ENCODE results near the gene AATK. TPM values are rescaled to one million over a fixed set of nuclear protein-coding genes. Genes with fewer than 3 reads are reported as not detected.

AATK gene
- total and polyA plus RNA-seq, 12 donors, result 0.73 to 23.3 (median 9.9) TPM

DNA sequence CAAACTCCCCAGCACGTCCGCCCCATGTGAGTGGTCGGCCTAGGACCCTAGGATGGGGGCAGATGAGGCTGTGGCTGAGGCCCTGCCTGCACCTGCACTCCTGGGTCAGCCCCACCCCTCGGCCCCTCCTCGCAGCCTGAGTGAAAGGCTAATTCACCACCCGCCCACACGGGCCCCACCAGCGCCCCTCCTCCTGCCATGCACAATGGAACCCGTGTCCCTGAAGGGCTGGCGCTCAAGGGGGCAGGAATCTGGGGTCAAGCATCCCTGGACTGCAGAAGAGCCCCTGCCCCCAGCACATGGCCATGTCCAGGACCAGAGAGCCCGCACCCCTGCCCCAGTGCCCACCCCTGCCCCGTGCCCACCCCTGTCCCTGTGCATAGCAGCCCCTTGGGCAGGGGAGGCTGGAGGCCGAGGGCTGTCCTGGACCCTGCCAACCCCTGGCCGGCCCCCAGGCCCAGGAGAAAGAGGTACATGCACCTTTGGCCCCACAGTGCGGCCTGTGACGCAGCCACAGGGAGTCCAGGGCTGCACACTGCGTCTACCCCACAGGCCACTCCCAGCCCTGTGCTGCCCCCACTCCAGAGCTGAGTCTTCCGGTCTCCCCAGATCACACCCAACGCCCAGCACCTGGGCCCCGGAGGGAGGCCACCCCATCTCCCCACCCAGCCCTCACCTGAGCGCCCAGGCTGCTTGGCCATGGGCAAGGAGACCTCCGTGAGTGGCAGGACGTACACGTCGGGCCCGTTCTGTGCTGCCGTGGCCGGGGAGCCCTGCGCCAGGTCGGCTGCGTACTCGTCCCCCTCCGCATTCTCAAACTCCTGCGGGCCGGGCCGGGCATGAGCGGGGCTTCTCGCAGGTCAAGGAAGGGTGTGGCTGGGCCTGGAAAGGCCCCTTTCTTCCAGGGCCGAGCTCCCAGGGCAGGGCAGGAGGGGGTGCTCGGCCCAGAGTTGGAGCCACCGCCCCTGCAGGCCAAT is 35.3 kb downstream of the AATK start:
- H3K4me1 ChIP-seq (replicated peaks in 1 of 2), result no peaks in the 10 kb centered on the region
- H3K9me3 ChIP-seq (replicated peaks in 1 of 3), result no peaks in the 10 kb centered on the region
- no peak for DNase-seq
- H3K27ac ChIP-seq, result no peak overlapping the region
- no peak overlapping the region for H3K4me3 ChIP-seq
- H3K36me3 ChIP-seq (replicated peaks in 1 of 2), result no peaks in the 10 kb centered on the region
- 83 to 90% (median 89%) methylated on average over 10 to 41 of the region's 41 CpGs for WGBS, 4 donors
- TF ChIP-seq, protein P1, sequence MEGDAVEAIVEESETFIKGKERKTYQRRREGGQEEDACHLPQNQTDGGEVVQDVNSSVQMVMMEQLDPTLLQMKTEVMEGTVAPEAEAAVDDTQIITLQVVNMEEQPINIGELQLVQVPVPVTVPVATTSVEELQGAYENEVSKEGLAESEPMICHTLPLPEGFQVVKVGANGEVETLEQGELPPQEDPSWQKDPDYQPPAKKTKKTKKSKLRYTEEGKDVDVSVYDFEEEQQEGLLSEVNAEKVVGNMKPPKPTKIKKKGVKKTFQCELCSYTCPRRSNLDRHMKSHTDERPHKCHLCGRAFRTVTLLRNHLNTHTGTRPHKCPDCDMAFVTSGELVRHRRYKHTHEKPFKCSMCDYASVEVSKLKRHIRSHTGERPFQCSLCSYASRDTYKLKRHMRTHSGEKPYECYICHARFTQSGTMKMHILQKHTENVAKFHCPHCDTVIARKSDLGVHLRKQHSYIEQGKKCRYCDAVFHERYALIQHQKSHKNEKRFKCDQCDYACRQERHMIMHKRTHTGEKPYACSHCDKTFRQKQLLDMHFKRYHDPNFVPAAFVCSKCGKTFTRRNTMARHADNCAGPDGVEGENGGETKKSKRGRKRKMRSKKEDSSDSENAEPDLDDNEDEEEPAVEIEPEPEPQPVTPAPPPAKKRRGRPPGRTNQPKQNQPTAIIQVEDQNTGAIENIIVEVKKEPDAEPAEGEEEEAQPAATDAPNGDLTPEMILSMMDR (IDR thresholded peaks at IDR 0.05), result no peak
- TF ChIP-seq POLR2A (IDR thresholded peaks at IDR 0.05), result no peak
- intact Hi-C loops (cut with DNase I), result no loop called here
- H3K27me3 ChIP-seq, result no peaks in the 10 kb centered on the region

DNA sequence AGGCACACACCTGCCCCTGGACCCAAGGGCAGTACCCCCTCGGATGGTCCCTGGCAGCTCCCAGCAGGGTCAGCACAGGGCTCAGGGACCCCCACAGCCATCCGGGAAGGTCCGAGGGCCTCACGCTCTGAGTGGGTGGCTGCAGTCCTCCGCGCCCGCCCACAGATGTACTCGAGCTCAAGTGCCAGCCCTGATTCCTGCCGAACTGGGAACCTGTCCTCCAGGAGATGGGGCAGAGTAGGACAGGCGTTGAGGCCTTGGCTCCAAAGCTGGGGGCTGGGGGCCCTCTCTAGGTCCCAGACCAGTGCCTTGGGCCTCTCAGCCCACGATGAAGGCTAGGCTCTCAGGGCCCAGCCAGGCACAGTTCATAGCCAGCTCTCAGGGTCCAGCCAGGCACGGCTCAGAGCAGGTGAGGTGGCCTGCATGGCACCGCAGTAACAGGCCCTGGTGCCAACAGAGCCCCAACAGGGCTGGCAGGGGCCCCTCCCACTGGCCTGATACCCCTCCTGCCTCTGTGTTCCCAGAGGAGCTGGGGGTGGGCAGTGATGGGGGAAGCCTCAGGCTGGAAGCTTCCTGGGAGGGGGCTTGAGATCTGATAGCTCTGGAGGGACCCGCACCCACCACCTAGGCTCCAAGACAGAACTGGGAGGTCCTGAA is 36.2 kb downstream of the AATK start:
- Histone ChIP-seq H3K4me1 (replicated peaks in 1 of 2) (no peaks in the 10 kb centered on the region), H3K9me3 (replicated peaks in 1 of 3) (no peaks in the 10 kb centered on the region), H3K36me3 (replicated peaks in 1 of 2) (no peaks in the 10 kb centered on the region), H3K4me3 (no peak overlapping the region), H3K27me3 (no peaks in the 10 kb centered on the region), H3K27ac (no peak overlapping the region)
- TF ChIP-seq, protein P1 (IDR thresholded peaks at IDR 0.05), result no peak
- no peak for TF ChIP-seq POLR2A (IDR thresholded peaks at IDR 0.05)
- 40 to 88% (median 75%) methylated on average over 1 to 14 of the region's 14 CpGs for WGBS, 4 donors
- intact Hi-C loops (cut with DNase I), result no loop called here
- no peak for DNase-seq

DNA sequence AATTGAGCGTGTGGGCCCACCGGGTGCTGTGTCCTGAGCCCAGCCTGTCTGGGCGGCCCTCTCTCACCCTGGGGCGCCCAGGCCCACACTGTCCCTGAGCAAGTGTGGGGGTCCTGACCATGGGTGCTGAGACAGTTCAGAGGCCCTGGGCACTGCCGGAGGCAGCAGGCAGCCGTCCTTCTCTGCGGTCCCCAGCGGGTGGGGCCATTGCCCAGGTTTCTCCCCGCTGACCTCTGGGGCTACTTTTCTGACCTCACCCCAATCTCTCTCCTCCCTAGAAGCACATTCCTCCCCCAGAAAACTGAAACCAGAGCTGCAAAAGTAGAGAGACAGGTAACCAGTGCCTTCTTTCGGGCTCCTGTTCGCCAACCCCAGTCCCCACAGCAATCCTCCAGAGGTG is 36.7 kb downstream of the AATK start:
- Histone ChIP-seq H3K4me1 (replicated peaks in 1 of 2) (no peaks in the 10 kb centered on the region), H3K9me3 (replicated peaks in 1 of 3) (no peaks in the 10 kb centered on the region), H3K27me3 (no peaks in the 10 kb centered on the region), H3K4me3 (no peak overlapping the region), H3K27ac (no peak overlapping the region), H3K36me3 (replicated peaks in 1 of 2) (no peaks in the 10 kb centered on the region)
- no peak for DNase-seq
- TF ChIP-seq POLR2A (IDR thresholded peaks at IDR 0.05), result no peak
- TF ChIP-seq, protein P1 (IDR thresholded peaks at IDR 0.05), result no peak
- intact Hi-C loops (cut with DNase I), result no loop called here
- 90 to 98% (median 92%) methylated on average over 4 to 11 of the region's 11 CpGs for WGBS, 4 donors

DNA sequence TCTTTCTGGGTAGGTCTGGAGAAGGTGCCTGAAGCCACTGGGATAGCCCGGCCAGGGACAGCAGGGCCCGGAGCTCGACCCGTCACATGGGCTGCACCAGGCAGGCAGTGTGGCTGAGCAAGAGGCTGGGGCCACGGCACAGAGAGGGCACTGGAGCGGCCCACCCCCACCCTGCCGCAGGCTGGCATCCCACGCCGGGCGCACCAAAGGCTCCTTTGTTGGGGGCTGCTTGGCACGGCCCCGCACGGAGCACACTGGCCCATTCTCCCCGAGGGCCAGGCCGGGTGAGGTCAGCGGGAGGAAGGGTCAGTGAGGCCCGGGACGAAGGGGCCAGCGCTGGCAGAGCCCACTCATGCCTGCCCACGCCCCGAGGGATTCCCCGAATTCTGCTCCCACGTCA is 37.2 kb downstream of the AATK start:
- 87 to 90% (median 90%) methylated on average over 8 to 23 of the region's 23 CpGs; no CpG with 5 or more reads in 1 of the 4 donors for whole genome bisulfite sequencing, 4 donors
- Histone ChIP-seq H3K9me3 (replicated peaks in 1 of 3) (no peaks in the 10 kb centered on the region), H3K4me1 (replicated peaks in 1 of 2) (no peaks in the 10 kb centered on the region), H3K4me3 (no peak overlapping the region), H3K36me3 (replicated peaks in 1 of 2) (no peaks in the 10 kb centered on the region), H3K27me3 (no peaks in the 10 kb centered on the region), H3K27ac (no peak overlapping the region)
- TF ChIP-seq, protein P1 (IDR thresholded peaks at IDR 0.05), result no peak
- TF ChIP-seq POLR2A (IDR thresholded peaks at IDR 0.05), result no peak
- intact Hi-C loops (cut with DNase I), result no loop called here
- no peak for DNase-seq

Measured in adrenal gland (tissue), 12 donors.